Stimulated activated CD8-positive, alpha-beta memory T cell treated with anti-CD3 and anti-CD28 coated beads, Interleukin-7, amount 100 ng/mL, for 48 hours (primary cell): Measurements from ENCODE around the gene DISP2.

Source experiments
- DNase-seq, 2 donors: peaks; one replicate each; pipeline ENCODE4 v3.0.0-alpha.2; 2020; ENCODE audit warnings: low read depth in 1 of 2; ENCODE audit errors: extremely low read depth in 1 of 2

Gene DISP2

DNA sequence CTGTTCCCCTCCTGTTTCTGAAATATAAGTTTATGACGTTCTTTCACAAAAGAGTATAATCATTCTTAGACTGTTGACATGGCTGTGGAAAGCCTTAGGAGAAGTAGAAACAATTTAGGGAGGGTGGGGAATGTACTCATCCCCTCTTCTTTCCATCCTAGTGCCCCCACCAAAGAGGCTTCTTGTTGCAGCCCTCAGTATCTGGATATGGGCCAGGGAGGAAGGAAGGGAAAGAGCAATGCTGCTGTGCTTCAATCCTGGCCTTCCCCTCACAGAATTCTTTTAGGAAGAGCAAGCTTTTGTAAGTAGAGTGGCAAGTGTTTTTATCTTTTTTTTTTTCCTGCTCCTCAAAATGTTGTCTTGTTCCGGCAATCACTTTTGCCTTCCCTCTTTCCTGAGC is 32.8 kb upstream of the DISP2 start:
- no peak for DNase-seq

- DNase-seq, result no peak
These were observed 32.3 kb upstream of the DISP2 start for GRCh38 chr15:40325700-40326099.

DNA sequence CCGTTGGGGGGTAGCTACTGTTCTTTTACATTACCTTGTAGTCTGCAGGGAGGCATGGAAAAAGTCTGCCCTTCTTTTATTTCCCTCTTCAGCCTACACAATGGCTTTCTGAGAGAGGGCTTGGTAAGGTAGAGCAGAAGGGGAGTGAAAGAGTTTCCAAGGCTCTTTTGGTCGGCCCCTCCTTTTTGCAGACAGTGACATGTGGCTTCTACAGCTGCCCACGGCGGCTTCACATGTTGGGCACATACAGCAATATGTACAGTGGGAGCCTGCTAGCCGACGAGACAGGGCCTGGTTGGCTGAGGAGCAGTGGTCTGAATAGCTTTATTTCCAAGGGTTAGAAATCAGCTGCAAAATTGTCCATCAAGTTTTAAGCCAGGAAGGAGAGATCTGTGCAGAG is 30.6 kb upstream of the DISP2 start:
- DNase-seq, result no peak

GRCh38 chr15:40328176-40328575 is 29.8 kb upstream of the DISP2 start:
- DNase-seq, result no peak

GRCh38 chr15:40328751-40329150 is 29.3 kb upstream of the DISP2 start:
- DNase-seq, result no peak

DNA sequence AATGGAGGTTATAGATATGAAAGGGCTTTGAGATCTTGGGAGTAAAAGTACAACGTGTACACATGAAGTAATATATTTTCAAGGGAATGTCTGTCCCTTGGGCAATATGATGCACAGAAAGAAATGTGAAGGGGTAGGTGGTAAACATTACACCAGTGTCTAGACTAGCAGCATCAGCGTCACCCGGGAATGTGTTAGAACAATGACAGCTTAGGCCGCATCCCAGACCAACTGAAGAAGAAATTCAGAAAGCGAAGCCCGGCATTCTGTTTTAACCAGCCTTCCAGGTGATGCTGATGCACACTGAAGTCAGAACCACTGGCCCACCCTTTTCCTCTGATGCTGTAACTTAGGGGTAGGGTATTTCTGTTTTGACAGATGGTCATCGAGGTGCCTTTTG is 28.2 kb upstream of the DISP2 start:
- DNase-seq, result no peak

DNA sequence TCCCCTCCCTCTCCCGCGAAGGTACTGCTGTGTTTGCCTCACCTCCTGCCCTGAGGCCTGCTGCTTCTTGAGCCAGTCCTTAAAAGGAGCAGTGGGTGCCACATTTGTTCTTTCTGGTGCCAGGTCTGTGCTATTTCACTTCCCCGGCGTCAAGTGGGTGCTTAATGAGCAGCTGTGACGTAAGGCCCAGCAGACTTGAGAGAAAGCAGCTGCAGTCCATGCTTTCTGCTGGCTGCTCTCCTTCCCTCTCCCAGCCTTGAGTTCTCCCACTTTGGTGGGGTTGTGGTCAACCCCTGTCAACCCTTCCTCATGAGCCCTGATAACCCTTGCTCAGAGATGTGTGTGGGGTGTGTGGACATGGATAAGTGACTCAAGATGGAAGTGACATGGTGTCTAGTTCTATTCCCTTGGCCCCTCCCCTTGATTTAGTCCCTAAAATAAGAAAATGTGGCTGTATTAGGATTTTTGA is 27.6 kb upstream of the DISP2 start:
- DNase-seq, result no peak

- DNase-seq, result no peak
These were observed 27.0 kb upstream of the DISP2 start for GRCh38 chr15:40331026-40331425.

- no peak for DNase-seq
These were observed 26.4 kb upstream of the DISP2 start for GRCh38 chr15:40331637-40332036.

GRCh38 chr15:40332113-40332781 is 25.8 kb upstream of the DISP2 start:
- DNase-seq, result no peak

- DNase-seq, result no peak
These were observed 24.0 kb upstream of the DISP2 start for GRCh38 chr15:40333922-40334492.

GRCh38 chr15:40334541-40334940 is 23.5 kb upstream of the DISP2 start:
- DNase-seq, result no peak

- no peak for DNase-seq
These were observed 22.9 kb upstream of the DISP2 start for GRCh38 chr15:40334941-40335795.

DNA sequence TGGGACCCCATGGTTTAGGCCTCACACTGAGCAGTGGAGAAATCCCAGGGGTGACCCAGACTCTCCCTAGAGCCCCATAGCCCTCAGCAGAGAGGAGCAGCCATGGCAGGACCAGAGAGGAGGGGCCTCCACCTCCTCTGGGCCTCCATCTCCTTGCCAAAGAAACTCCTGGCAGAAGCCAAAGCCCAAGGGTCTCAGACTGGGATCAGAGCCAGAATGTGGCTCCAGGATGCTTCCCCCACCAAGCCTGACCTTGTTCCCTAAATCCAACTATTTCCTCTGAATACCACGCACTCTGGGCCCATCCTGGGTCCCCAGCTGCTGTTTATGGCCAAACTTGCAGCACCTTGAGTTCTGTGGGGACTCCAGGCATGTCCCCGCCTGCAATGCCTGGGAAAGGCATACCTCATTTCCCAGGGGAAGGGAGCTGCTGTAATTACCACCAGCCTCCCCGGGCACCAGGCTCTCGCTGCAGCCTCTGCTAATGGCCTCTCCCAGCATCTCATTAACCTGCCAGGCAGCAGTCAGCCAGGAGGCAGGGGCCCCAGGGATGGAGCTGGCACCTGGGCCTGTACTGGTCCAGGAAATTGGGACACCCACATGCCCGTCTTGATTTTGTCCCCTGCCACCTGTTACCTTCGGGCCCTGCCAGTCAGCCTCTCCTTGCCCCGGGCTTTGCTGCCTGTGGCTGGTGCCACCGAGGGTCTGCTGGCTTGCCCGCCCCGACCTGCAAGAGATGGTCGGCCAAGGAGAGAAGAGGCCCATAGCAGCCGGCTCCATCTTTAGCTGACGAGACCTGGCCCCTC is 21.9 kb upstream of the DISP2 start:
- DNase-seq, result no peak

DNA sequence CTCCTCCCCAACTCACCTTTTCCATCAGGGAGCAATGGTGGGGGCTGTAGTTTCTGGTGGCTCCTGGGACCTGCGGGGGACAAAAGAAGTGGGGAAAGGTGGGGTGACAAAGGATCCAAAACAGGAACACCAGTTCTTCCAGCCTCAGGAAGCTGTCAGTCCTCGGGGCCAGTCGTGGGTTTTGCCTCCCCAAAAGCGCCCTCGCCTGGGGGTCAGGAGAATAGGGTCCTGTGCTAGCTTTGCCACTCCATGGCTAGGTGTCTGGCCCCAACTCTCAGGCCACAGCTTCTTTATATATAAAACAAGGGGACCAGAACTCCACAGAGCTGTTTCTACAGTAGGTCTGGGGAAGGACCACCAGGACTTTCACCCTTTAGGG is 21.3 kb upstream of the DISP2 start:
- no peak for DNase-seq

DNA sequence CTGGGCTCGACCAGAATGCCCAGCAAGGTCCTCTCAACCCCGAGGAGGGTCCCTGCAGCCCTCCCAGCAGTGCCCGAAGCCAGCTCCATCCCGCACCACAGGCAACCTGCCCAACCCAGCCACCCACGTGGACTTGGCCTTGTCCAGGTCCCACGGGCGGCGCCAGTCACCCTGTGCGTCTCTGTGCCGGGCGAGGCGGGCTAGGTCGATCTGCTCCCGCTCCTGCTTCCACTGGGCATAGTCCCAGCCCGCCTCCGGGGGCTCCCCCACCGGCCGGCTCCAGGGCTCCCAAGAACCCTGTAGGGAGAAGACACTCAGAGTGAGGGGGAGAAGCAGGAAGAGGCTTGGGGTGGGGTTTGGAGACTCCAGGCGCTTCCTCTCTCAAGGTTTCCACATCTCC is 20.4 kb upstream of the DISP2 start:
- no peak for DNase-seq

DNA sequence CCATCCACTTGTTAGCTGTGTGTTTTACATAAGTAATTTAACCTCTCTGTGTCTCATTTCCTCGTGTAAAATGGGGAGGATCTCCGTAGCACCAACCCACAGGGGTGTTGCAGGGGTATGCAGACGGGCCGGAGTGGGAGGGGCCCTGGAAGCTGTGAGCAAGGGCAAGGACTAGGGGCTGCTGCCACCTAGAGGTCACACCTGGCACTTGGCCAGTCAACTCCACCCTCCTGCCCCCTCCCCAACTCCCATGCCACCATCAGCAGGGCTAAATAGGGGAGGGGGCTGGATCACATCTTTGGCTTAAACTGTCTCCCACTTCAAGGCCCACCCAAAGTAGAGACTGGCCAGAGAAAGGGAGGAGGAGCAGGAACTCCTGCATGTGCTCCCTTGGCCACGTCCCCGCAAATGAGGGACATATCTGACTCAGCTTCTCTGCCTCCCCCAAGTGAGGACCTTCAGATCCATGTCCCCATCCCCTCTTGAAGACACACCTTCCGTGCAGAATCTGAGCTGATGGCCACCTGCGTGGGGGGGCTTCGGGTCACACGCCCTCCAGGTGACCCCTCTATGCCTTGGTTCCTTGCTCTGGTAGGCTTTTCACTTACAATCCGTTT is 19.9 kb upstream of the DISP2 start:
- DNase-seq, result peak; percentile 57 to 77

- no peak for DNase-seq
These were observed 18.9 kb upstream of the DISP2 start for GRCh38 chr15:40338921-40339620.

GRCh38 chr15:40339621-40339945 is 18.4 kb upstream of the DISP2 start:
- no peak for DNase-seq

- DNase-seq, result no peak
These were observed 17.8 kb upstream of the DISP2 start for GRCh38 chr15:40340038-40340739.
